ENCODE data around the gene SETBP1.

SETBP1 gene

GRCh38 chr18:44830581-44830980 lies 149.9 kb downstream of the SETBP1 start:
- Histone ChIP-seq H3K4me3 (ENCODE audit: low read length) (no peak overlapping the region), H3K23ac (ENCODE audit: low read length) (no peak overlapping the region), H3K18ac (ENCODE audit: low read length) (no peak overlapping the region), H3K4me1 (ENCODE audit: control insufficient read depth, low read depth, low read length) (peaks cover 2% of the 10 kb centered on the region), H3K56ac (ENCODE audit: low read length) (no peak overlapping the region), H4K5ac (ENCODE audit: low read length) (no peak overlapping the region), H3K36me3 (ENCODE audit: control insufficient read depth, insufficient read depth, low read length) (no peaks in the 10 kb centered on the region), H3K4me2 (ENCODE audit: low read length) (no peak overlapping the region), H2BK15ac (replicated peaks; ENCODE audit: low read depth) (no peak overlapping the region), H3K79me2 (ENCODE audit: control insufficient read depth, insufficient read depth, low read length) (no peaks in the 10 kb centered on the region), H3K4ac (ENCODE audit: low read depth, low read length) (no peak overlapping the region), H3K27me3 (ENCODE audit: insufficient read depth, low read length, poor library complexity) (no peaks in the 10 kb centered on the region), H3K9ac (ENCODE audit: low read length) (no peak overlapping the region), H2AK5ac (ENCODE audit: low read length) (no peak overlapping the region), H2BK120ac (ENCODE audit: low read depth, low read length) (no peak overlapping the region), H2BK5ac (ENCODE audit: low read length) (no peak overlapping the region), H4K8ac (ENCODE audit: low read depth, low read length) (no peak overlapping the region), H3K27ac (ENCODE audit: low read depth, low read length) (no peak overlapping the region), H3K79me1 (ENCODE audit: low read length) (no peaks in the 10 kb centered on the region)
- WGBS (ENCODE audit: extremely low coverage, insufficient coverage, low lambda C conversion rate): no CpG with 5 or more reads among the region's 1 CpG
- no peak for DNase-seq

- Histone ChIP-seq H3K4me2 (ENCODE audit: low read length) (no peak overlapping the region), H2AK5ac (ENCODE audit: low read length) (no peak overlapping the region), H3K4ac (ENCODE audit: low read depth, low read length) (no peak overlapping the region), H3K79me2 (ENCODE audit: control insufficient read depth, insufficient read depth, low read length) (no peaks in the 10 kb centered on the region), H3K27me3 (ENCODE audit: insufficient read depth, low read length, poor library complexity) (no peaks in the 10 kb centered on the region), H3K36me3 (ENCODE audit: control insufficient read depth, insufficient read depth, low read length) (no peaks in the 10 kb centered on the region), H3K56ac (ENCODE audit: low read length) (no peak overlapping the region), H3K23ac (ENCODE audit: low read length) (no peak overlapping the region), H3K27ac (ENCODE audit: low read depth, low read length) (no peak overlapping the region), H3K79me1 (ENCODE audit: low read length) (no peaks in the 10 kb centered on the region), H3K4me3 (ENCODE audit: low read length) (no peak overlapping the region), H3K18ac (ENCODE audit: low read length) (no peak overlapping the region), H4K5ac (ENCODE audit: low read length) (no peak overlapping the region), H4K8ac (ENCODE audit: low read depth, low read length) (no peak overlapping the region), H3K4me1 (ENCODE audit: control insufficient read depth, low read depth, low read length) (peaks cover 1% of the 10 kb centered on the region), H2BK120ac (ENCODE audit: low read depth, low read length) (no peak overlapping the region), H3K9ac (ENCODE audit: low read length) (no peak overlapping the region), H2BK15ac (replicated peaks; ENCODE audit: low read depth) (no peak overlapping the region), H2BK5ac (ENCODE audit: low read length) (no peak overlapping the region)
- DNase-seq: no peak
- 100% methylated on average over 1 of the region's 2 CpGs for WGBS (ENCODE audit: extremely low coverage, insufficient coverage, low lambda C conversion rate)
Measured at GRCh38 chr18:44833786-44834185, 153.1 kb downstream of the SETBP1 start.

- no CpG with 5 or more reads among the region's 5 CpGs for WGBS (ENCODE audit: extremely low coverage, insufficient coverage, low lambda C conversion rate)
- peak; percentile 55 for DNase-seq
- no peak overlapping the region for H2BK120ac ChIP-seq (ENCODE audit: low read depth, low read length)
- H2AK5ac ChIP-seq (ENCODE audit: low read length): no peak overlapping the region
- no peak overlapping the region for H3K4ac ChIP-seq (ENCODE audit: low read depth, low read length)
- no peak overlapping the region for H2BK15ac ChIP-seq (replicated peaks; ENCODE audit: low read depth)
- no peak overlapping the region for H3K18ac ChIP-seq (ENCODE audit: low read length)
- no peak overlapping the region for H3K56ac ChIP-seq (ENCODE audit: low read length)
- H3K27me3 ChIP-seq (ENCODE audit: insufficient read depth, low read length, poor library complexity): no peaks in the 10 kb centered on the region
- H3K27ac ChIP-seq (ENCODE audit: low read depth, low read length): no peak overlapping the region
- no peak overlapping the region for H2BK5ac ChIP-seq (ENCODE audit: low read length)
- no peaks in the 10 kb centered on the region for H3K79me1 ChIP-seq (ENCODE audit: low read length)
- no peaks in the 10 kb centered on the region for H3K79me2 ChIP-seq (ENCODE audit: control insufficient read depth, insufficient read depth, low read length)
- no peak overlapping the region for H3K4me3 ChIP-seq (ENCODE audit: low read length)
- H4K8ac ChIP-seq (ENCODE audit: low read depth, low read length): no peak overlapping the region
- H3K36me3 ChIP-seq (ENCODE audit: control insufficient read depth, insufficient read depth, low read length): no peaks in the 10 kb centered on the region
- H3K4me1 ChIP-seq (ENCODE audit: control insufficient read depth, low read depth, low read length): peaks cover 7% of the 10 kb centered on the region
- H4K5ac ChIP-seq (ENCODE audit: low read length): no peak overlapping the region
- no peak overlapping the region for H3K4me2 ChIP-seq (ENCODE audit: low read length)
- no peak overlapping the region for H3K23ac ChIP-seq (ENCODE audit: low read length)
- no peak overlapping the region for H3K9ac ChIP-seq (ENCODE audit: low read length)
Measured at GRCh38 chr18:44834867-44835469, 154.3 kb downstream of the SETBP1 start.

- H4K5ac ChIP-seq (ENCODE audit: low read length): no peak overlapping the region
- H2BK120ac ChIP-seq (ENCODE audit: low read depth, low read length): no peak overlapping the region
- H3K79me2 ChIP-seq (ENCODE audit: control insufficient read depth, insufficient read depth, low read length): no peaks in the 10 kb centered on the region
- no peaks in the 10 kb centered on the region for H3K36me3 ChIP-seq (ENCODE audit: control insufficient read depth, insufficient read depth, low read length)
- H3K4ac ChIP-seq (ENCODE audit: low read depth, low read length): no peak overlapping the region
- H3K27me3 ChIP-seq (ENCODE audit: insufficient read depth, low read length, poor library complexity): no peaks in the 10 kb centered on the region
- no CpG with 5 or more reads among the region's 6 CpGs for WGBS (ENCODE audit: extremely low coverage, insufficient coverage, low lambda C conversion rate)
- no peaks in the 10 kb centered on the region for H3K79me1 ChIP-seq (ENCODE audit: low read length)
- DNase-seq: peak; percentile 39
- H4K8ac ChIP-seq (ENCODE audit: low read depth, low read length): no peak overlapping the region
- H2BK5ac ChIP-seq (ENCODE audit: low read length): no peak overlapping the region
- no peak overlapping the region for H3K56ac ChIP-seq (ENCODE audit: low read length)
- H3K4me2 ChIP-seq (ENCODE audit: low read length): no peak overlapping the region
- no peak overlapping the region for H3K27ac ChIP-seq (ENCODE audit: low read depth, low read length)
- H3K23ac ChIP-seq (ENCODE audit: low read length): no peak overlapping the region
- no peak overlapping the region for H3K4me3 ChIP-seq (ENCODE audit: low read length)
- H3K18ac ChIP-seq (ENCODE audit: low read length): no peak overlapping the region
- no peak overlapping the region for H2AK5ac ChIP-seq (ENCODE audit: low read length)
- peaks cover 7% of the 10 kb centered on the region for H3K4me1 ChIP-seq (ENCODE audit: control insufficient read depth, low read depth, low read length)
- H2BK15ac ChIP-seq (replicated peaks; ENCODE audit: low read depth): no peak overlapping the region
- no peak overlapping the region for H3K9ac ChIP-seq (ENCODE audit: low read length)
Measured at GRCh38 chr18:44835703-44836102, 155.0 kb downstream of the SETBP1 start.

GRCh38 chr18:44836263-44836662 lies 155.6 kb downstream of the SETBP1 start:
- H2AK5ac ChIP-seq (ENCODE audit: low read length): no peak overlapping the region
- peaks cover 8% of the 10 kb centered on the region for H3K4me1 ChIP-seq (ENCODE audit: control insufficient read depth, low read depth, low read length)
- no peak overlapping the region for H3K4ac ChIP-seq (ENCODE audit: low read depth, low read length)
- H3K56ac ChIP-seq (ENCODE audit: low read length): no peak overlapping the region
- no peak overlapping the region for H3K27ac ChIP-seq (ENCODE audit: low read depth, low read length)
- DNase-seq: no peak
- no peak overlapping the region for H3K18ac ChIP-seq (ENCODE audit: low read length)
- no peak overlapping the region for H4K8ac ChIP-seq (ENCODE audit: low read depth, low read length)
- no peaks in the 10 kb centered on the region for H3K79me1 ChIP-seq (ENCODE audit: low read length)
- no peak overlapping the region for H3K4me3 ChIP-seq (ENCODE audit: low read length)
- no peaks in the 10 kb centered on the region for H3K79me2 ChIP-seq (ENCODE audit: control insufficient read depth, insufficient read depth, low read length)
- no peak overlapping the region for H2BK120ac ChIP-seq (ENCODE audit: low read depth, low read length)
- H2BK15ac ChIP-seq (replicated peaks; ENCODE audit: low read depth): no peak overlapping the region
- H3K4me2 ChIP-seq (ENCODE audit: low read length): no peak overlapping the region
- no peak overlapping the region for H2BK5ac ChIP-seq (ENCODE audit: low read length)
- H3K36me3 ChIP-seq (ENCODE audit: control insufficient read depth, insufficient read depth, low read length): no peaks in the 10 kb centered on the region
- no peaks in the 10 kb centered on the region for H3K27me3 ChIP-seq (ENCODE audit: insufficient read depth, low read length, poor library complexity)
- WGBS (ENCODE audit: extremely low coverage, insufficient coverage, low lambda C conversion rate): no CpG with 5 or more reads among the region's 2 CpGs
- no peak overlapping the region for H3K9ac ChIP-seq (ENCODE audit: low read length)
- H4K5ac ChIP-seq (ENCODE audit: low read length): no peak overlapping the region
- H3K23ac ChIP-seq (ENCODE audit: low read length): no peak overlapping the region

All from mesendoderm (in vitro differentiated cells).